OCI-LY1 (cell line): ENCODE measurements around the gene CELF2.

Experiments
- CTCF ChIP-seq: fragments of 200-600 bp; sonication (generic), shearing (Covaris generic); IDR thresholded peaks from 2 replicates; pipeline ENCODE4 v1.5.1; 2017; ENCODE audit warnings: mild to moderate bottlenecking, antibody characterized with exemption, low read length, moderate library complexity, mixed read lengths
- EZH2 ChIP-seq: fragments of 200-600 bp; sonication (generic), shearing (Covaris generic); IDR thresholded peaks from 2 replicates; pipeline ENCODE4 v1.8.0; 2017; ENCODE audit warnings: borderline replicate concordance, mixed run types, mild to moderate bottlenecking, antibody characterized with exemption, low read length, moderate library complexity, mixed read lengths

- TF ChIP-seq CTCF, result no peak
- no peak for TF ChIP-seq EZH2
These were observed 166.4 kb downstream of the CELF2 start for GRCh38 chr10:11184093-11184492.
